GM12875 (cell line): Measurements from ENCODE around the gene ANKFN1.

ENCODE experiments used
- H3K4me3 ChIP-seq: one replicate; pipeline ENCODE4 v1.5.1; 2011; ENCODE audit warnings: low read depth, low read length, control low read depth
- TF ChIP-seq, protein P1 (sequence below): IDR thresholded peaks from 2 replicates; pipeline ENCODE4 v1.5.1; 2011; ENCODE audit warnings: low read depth, mild to moderate bottlenecking, control low read depth, inconsistent platforms, low read length, moderate library complexity, borderline replicate concordance; ENCODE audit not compliant: insufficient read depth

ANKFN1 gene

GRCh38 chr17:56320443-56320842 is 167.2 kb downstream of the ANKFN1 start:
- TF ChIP-seq, protein P1, sequence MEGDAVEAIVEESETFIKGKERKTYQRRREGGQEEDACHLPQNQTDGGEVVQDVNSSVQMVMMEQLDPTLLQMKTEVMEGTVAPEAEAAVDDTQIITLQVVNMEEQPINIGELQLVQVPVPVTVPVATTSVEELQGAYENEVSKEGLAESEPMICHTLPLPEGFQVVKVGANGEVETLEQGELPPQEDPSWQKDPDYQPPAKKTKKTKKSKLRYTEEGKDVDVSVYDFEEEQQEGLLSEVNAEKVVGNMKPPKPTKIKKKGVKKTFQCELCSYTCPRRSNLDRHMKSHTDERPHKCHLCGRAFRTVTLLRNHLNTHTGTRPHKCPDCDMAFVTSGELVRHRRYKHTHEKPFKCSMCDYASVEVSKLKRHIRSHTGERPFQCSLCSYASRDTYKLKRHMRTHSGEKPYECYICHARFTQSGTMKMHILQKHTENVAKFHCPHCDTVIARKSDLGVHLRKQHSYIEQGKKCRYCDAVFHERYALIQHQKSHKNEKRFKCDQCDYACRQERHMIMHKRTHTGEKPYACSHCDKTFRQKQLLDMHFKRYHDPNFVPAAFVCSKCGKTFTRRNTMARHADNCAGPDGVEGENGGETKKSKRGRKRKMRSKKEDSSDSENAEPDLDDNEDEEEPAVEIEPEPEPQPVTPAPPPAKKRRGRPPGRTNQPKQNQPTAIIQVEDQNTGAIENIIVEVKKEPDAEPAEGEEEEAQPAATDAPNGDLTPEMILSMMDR: no peak
- H3K4me3 ChIP-seq: no peak overlapping the region

- no peak overlapping the region for H3K4me3 ChIP-seq
- TF ChIP-seq, protein P1: no peak
These were observed 169.7 kb downstream of the ANKFN1 start for GRCh38 chr17:56322991-56323390.

GRCh38 chr17:56324676-56325075 is 171.4 kb downstream of the ANKFN1 start:
- TF ChIP-seq, protein P1: no peak
- H3K4me3 ChIP-seq: no peak overlapping the region

DNA sequence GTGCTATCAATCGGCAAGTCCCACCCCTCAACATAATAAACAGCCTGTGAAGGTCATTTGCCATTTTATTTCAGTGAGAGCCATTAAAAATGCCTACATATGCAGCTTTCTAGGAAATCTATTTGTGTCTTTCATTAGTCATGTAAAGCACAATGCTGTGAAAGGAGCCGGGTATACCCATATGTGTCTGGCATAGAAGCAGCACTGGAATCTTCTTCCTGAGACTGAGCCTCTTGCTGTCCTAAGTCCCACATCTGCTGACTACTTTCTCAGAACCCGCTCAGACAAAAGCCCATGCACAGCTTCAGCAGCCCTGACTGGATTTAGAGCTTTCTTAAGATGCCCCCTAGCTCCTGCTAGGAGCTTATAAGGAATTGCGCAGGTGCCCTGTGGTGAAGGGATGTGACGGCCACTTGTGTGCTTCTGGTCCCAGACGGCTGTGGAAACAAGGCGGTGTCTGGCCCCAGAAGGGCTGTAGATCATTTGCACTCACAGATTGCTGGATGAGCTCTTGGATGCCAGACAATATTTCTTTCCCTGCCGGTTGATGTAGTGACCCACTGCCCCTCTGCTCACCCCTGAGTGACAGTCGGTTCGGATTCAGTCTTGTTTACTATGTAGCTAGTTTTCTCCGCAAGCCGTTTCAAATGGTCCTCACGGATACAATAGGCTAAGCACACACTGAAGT is 172.2 kb downstream of the ANKFN1 start:
- H3K4me3 ChIP-seq: no peak overlapping the region
- TF ChIP-seq, protein P1: no peak

DNA sequence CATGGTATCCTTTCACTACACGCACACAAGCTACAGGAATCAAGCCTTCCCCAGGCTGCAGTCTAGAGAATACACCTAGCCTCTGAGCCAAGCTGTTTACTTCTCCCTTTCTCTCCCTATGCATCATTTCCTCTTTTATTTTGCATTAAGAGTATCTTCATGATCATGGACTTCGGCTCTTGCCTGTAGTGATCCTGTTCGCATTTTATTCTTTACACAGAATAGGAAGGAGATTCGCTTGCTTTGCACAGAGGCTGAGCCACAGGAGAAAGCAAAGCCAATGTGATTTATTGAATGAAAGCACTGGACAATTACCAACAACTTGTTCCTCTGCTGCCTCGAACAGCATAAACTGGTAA is 172.7 kb downstream of the ANKFN1 start:
- TF ChIP-seq, protein P1: no peak
- no peak overlapping the region for H3K4me3 ChIP-seq

DNA sequence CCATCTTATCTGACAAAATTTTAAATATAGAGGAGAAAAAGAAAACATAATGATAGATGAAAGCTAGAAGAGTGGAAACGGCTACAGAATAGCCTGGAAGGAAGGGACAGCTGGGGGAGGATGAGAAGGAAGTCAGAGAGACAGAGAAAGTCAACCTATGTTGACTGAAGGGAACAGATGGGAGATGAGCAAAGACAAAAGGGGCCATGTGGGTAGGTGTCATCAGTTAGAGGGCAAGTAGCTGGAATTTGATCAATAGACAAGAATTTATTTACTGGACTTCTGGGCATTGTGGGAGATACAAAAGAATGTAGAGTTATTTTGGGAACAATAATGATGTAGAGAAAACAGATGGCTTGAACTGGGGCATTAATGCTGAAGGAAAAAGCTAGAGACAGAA is 194.4 kb downstream of the ANKFN1 start:
- TF ChIP-seq, protein P1: no peak
- H3K4me3 ChIP-seq: no peak overlapping the region

DNA sequence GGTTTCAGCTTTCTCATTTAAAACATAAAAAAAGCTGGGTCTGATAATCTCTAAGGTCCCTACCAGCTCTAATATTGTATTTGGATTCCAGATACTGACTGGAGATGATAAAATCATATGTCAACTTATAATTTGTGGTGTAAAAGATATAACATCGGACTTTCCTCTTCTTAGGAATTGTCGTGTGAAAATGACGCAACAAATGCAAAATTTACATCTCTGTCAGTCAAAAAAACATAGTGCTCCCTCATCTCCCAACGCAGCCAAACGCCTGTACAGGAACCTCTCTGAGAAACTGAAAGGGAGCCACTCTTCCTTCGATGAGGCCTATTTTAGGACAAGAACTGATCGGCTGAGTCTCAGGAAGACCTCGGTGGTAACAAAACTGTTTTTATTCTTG is 197.3 kb downstream of the ANKFN1 start:
- H3K4me3 ChIP-seq: no peak overlapping the region
- TF ChIP-seq, protein P1: no peak
